Dendritic cell treated with granulocyte-macrophage colony-stimulating factor and Interleukin-4, amounts not matched to agents 40 ng/mL and 50 ng/mL, for 4 days (primary cell): ENCODE results near the gene ABHD17A.
"Not testable (repeated sequence)": the region's sequence is repeated elsewhere in the genome, so short reads cannot be mapped to it uniquely, and the experiment has no call there.

Experiments used
- H3K27ac Mint-ChIP-seq: one replicate; pipeline ENCODE4 v1.8.0; 2022; ENCODE audit warnings: mild to moderate bottlenecking, mixed read lengths
- H3K27me3 Mint-ChIP-seq: one replicate; pipeline ENCODE4 v1.8.0; 2022; ENCODE audit warnings: mild to moderate bottlenecking, mixed read lengths
- H3K36me3 Mint-ChIP-seq: one replicate; pipeline ENCODE4 v1.8.0; 2022; ENCODE audit warnings: low read depth, mixed read lengths
- H3K4me1 Mint-ChIP-seq: one replicate; pipeline ENCODE4 v1.8.0; 2022; ENCODE audit warnings: low read depth, mixed read lengths
- H3K4me3 Mint-ChIP-seq: one replicate; pipeline ENCODE4 v1.8.0; 2022; ENCODE audit warnings: mild to moderate bottlenecking, moderate library complexity, mixed read lengths
- H3K9me3 Mint-ChIP-seq: one replicate; pipeline ENCODE4 v1.8.0; 2022; ENCODE audit warnings: mixed read lengths
- intact Hi-C: fragments of 100-400 bp; cut with micrococcal nuclease; formaldehyde crosslinking; loops from one replicate; pipeline ENCODE4 v1.15.0; 2022

ABHD17A gene

DNA sequence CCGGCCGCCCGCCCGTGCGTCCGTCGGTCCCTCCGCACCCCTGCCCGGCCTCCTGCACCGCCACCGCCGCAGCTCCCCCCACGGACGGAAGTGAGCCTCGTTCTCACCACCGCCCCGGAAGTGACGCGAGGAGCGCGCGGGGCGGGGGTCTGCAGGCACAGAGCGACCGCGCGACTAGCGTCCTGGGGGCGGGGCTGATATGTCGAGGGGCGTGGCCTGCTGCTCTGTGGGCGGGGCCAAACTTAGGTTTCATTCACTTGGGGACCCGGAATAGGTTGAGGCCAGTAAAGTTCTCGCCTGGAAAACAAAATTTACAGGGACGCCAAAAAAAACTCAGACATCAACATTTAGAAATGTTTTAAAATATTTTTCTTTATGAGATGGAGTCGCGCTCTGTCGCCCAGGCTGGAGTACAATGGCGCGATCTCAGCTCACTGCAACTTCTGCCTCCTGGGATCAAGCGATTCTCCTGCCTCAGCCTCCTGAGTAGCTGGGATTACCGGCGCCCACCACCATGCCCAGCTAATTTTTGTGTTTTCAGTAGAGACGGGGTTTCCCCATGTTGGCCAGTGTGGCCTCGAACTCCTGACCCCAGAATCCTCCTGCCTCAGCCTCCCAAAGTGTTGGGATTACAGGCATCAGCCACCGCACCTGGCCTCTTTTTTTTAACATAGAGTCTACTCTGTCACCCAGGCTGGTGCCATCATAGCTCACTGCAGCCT lies at the start of gene ABHD17A:
Gene ABHD17A, minus strand, starts transcription at position 99 of the 722 bp plus-strand sequence. CDS start 3,930 bp downstream, outside the sequence.
- Mint-ChIP-seq H3K36me3 (peaks cover 39% of the 10 kb centered on the region), H3K4me3 (peak within 1 kb of the TSS; percentile 92), H3K27ac (peak within 1 kb of the TSS; percentile 84), H3K4me1 (peaks cover 42% of the 10 kb centered on the region)
- not testable (repeated sequence) for H3K9me3 Mint-ChIP-seq, H3K27me3 Mint-ChIP-seq
- intact Hi-C loops, result loop anchor here (10.0 kb wide), 1 partner anchor 129 kb away; the partner anchor contains the start of gene BTBD2

GRCh38 chr19:1933942-1934341 lies 48.6 kb upstream of the ABHD17A start:
- Mint-ChIP-seq H3K27me3 (peaks cover 7% of the 10 kb centered on the region), H3K36me3 (no peaks in the 10 kb centered on the region), H3K27ac (peak overlapping the region; percentile 3), H3K4me1 (peaks cover 51% of the 10 kb centered on the region), H3K9me3 (peaks cover 14% of the 10 kb centered on the region), H3K4me3 (no peak overlapping the region)
- intact Hi-C loops, result no loop called here

- Mint-ChIP-seq H3K27me3 (peaks cover 7% of the 10 kb centered on the region), H3K4me1 (peaks cover 55% of the 10 kb centered on the region), H3K4me3 (no peak overlapping the region), H3K27ac (peak overlapping the region; percentile 3), H3K36me3 (no peaks in the 10 kb centered on the region), H3K9me3 (peaks cover 14% of the 10 kb centered on the region)
- intact Hi-C loops, result no loop called here
These were observed 47.9 kb upstream of the ABHD17A start for GRCh38 chr19:1933244-1933643.

- Mint-ChIP-seq H3K4me1 (peaks cover 60% of the 10 kb centered on the region), H3K27ac (peak overlapping the region; percentile 28), H3K27me3 (peaks cover 7% of the 10 kb centered on the region), H3K36me3 (no peaks in the 10 kb centered on the region), H3K9me3 (peaks cover 14% of the 10 kb centered on the region), H3K4me3 (no peak overlapping the region)
- intact Hi-C loops, result no loop called here
These were observed 47.1 kb upstream of the ABHD17A start for GRCh38 chr19:1932395-1932794.

GRCh38 chr19:1931445-1931844 lies 46.1 kb upstream of the ABHD17A start:
- Mint-ChIP-seq H3K9me3 (peaks cover 14% of the 10 kb centered on the region), H3K27me3 (peaks cover 7% of the 10 kb centered on the region), H3K4me1 (peaks cover 57% of the 10 kb centered on the region), H3K36me3 (no peaks in the 10 kb centered on the region), H3K4me3 (no peak overlapping the region), H3K27ac (no peak overlapping the region)
- intact Hi-C loops, result no loop called here

GRCh38 chr19:1929021-1929742 lies 43.9 kb upstream of the ABHD17A start:
- H3K27ac Mint-ChIP-seq, result peak overlapping the region; percentile 82
- peaks cover 7% of the 10 kb centered on the region for H3K9me3 Mint-ChIP-seq
- H3K4me3 Mint-ChIP-seq, result peak overlapping the region; percentile 74
- intact Hi-C loops, result no loop called here
- peaks cover 7% of the 10 kb centered on the region for H3K27me3 Mint-ChIP-seq
- H3K36me3 Mint-ChIP-seq, result peaks cover 21% of the 10 kb centered on the region
- H3K4me1 Mint-ChIP-seq, result peaks cover 37% of the 10 kb centered on the region

DNA sequence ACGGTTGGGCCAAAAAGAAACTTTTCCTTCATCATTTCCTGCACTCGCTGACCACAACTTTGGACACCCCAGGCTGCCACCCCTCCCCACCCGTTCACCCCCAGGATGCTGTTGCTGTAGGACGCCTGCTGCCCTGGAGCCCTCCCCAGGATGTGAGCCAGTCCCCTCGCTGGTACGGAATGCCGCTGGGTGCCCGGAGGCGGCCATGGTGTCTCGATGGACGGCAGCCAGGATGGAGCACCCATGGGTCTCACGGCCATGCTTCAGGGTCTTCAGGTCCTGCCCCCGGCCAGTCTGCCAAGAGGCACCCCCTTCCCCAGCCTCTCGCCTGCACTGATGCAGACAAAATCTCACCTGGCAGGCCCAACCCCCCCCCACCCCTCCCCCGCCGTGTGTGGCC lies 40.2 kb upstream of the ABHD17A start:
- intact Hi-C loops, result no loop called here
- peaks cover 46% of the 10 kb centered on the region for H3K4me1 Mint-ChIP-seq
- H3K9me3 Mint-ChIP-seq, result no peaks in the 10 kb centered on the region
- no peak overlapping the region for H3K27ac Mint-ChIP-seq
- H3K36me3 Mint-ChIP-seq, result peaks cover 58% of the 10 kb centered on the region
- H3K27me3 Mint-ChIP-seq, result peaks cover 4% of the 10 kb centered on the region
- no peak overlapping the region for H3K4me3 Mint-ChIP-seq

DNA sequence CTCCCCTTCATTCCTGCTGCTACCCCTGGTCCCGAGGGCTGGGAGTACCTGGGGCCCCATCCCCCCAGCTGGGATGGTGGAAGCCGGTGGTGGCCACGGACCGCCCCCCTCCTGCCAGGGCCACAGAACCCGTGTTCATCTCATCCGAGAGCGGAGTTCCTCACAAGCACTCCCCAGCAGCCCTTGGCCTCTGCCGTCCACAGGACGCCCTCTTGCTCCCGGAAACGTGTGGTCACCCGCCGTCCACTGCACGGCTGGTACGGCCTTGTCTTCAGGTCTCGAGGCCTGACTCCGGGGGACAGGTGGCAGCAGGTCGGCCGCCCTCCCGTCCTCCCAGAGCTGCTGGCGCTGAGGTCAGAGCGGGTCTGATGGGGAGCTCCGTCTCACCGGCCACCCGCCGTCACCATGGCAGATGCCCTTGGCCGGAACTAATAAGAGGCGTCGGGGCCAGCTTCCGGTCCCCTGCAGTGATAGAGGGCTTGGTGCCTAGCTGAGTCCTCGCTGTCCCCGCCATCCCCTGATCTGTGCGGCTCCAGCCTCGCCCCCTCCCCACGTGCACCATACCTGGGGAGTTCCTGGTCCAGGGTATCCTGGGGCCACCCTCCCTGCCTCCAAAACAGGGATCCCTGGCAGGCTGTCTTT lies 39.1 kb upstream of the ABHD17A start:
- peaks cover 36% of the 10 kb centered on the region for H3K4me1 Mint-ChIP-seq
- no peaks in the 10 kb centered on the region for H3K27me3 Mint-ChIP-seq
- no peaks in the 10 kb centered on the region for H3K9me3 Mint-ChIP-seq
- no peak overlapping the region for H3K4me3 Mint-ChIP-seq
- H3K36me3 Mint-ChIP-seq, result peaks cover 69% of the 10 kb centered on the region
- H3K27ac Mint-ChIP-seq, result peak overlapping the region; percentile 87
- intact Hi-C loops, result no loop called here

- H3K4me1 Mint-ChIP-seq, result peaks cover 27% of the 10 kb centered on the region
- H3K27me3 Mint-ChIP-seq, result no peaks in the 10 kb centered on the region
- intact Hi-C loops, result no loop called here
- peak overlapping the region; percentile 87 for H3K27ac Mint-ChIP-seq
- peaks cover 80% of the 10 kb centered on the region for H3K36me3 Mint-ChIP-seq
- no peaks in the 10 kb centered on the region for H3K9me3 Mint-ChIP-seq
- H3K4me3 Mint-ChIP-seq, result no peak overlapping the region
These were observed 38.0 kb upstream of the ABHD17A start for GRCh38 chr19:1923319-1923718.

DNA sequence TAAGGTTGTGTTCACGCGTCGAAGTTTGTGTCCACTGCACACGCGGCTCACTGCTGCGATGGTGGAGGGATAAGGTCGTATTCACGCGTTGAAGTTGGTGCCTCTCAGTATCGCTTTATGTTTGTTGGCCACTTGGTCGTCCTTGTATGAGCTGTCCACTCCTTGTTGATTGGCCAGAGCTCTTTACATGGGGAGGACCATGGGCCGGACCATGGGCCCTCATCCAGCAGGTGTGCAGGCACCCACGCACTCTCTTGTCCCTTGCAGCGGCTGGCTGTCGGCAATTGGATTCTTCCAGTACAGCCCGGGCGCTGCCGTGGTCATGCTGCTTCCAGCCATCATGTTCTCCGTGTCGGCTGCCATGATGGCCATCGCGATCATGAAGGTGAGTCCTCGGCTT lies 37.5 kb upstream of the ABHD17A start:
- H3K27ac Mint-ChIP-seq, result peak overlapping the region; percentile 87

DNA sequence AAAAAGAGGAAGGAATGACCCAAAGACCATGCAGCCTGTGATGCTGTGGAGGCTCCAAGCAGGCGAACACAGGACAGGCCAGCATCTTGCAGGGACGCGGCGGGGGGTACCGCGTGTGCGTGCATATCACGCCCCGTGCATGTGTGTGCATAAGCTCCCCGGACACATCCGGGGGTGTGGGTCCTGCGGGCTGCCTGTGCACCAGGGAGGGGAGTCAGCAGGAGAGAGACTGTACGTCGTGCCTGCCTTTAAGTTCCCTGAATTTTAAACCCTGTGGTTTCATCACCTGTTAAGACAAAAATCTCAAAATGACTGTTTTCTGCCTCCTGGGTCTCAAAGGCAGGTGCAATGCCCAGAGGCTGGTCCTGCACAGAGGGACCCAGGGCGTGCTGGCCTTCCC lies 36.5 kb upstream of the ABHD17A start:
- intact Hi-C loops, result no loop called here
- H3K36me3 Mint-ChIP-seq, result peaks cover 92% of the 10 kb centered on the region
- no peak overlapping the region for H3K4me3 Mint-ChIP-seq
- H3K27ac Mint-ChIP-seq, result peak overlapping the region; percentile 51
- H3K9me3 Mint-ChIP-seq, result no peaks in the 10 kb centered on the region
- H3K4me1 Mint-ChIP-seq, result peaks cover 35% of the 10 kb centered on the region
- no peaks in the 10 kb centered on the region for H3K27me3 Mint-ChIP-seq

More for the DNA sequence above, 37.5 kb upstream of the ABHD17A start:
- peaks cover 30% of the 10 kb centered on the region for H3K4me1 Mint-ChIP-seq
- H3K4me3 Mint-ChIP-seq, result no peak overlapping the region
- intact Hi-C loops, result no loop called here
- no peaks in the 10 kb centered on the region for H3K9me3 Mint-ChIP-seq
- H3K27me3 Mint-ChIP-seq, result no peaks in the 10 kb centered on the region
- H3K36me3 Mint-ChIP-seq, result peaks cover 85% of the 10 kb centered on the region

DNA sequence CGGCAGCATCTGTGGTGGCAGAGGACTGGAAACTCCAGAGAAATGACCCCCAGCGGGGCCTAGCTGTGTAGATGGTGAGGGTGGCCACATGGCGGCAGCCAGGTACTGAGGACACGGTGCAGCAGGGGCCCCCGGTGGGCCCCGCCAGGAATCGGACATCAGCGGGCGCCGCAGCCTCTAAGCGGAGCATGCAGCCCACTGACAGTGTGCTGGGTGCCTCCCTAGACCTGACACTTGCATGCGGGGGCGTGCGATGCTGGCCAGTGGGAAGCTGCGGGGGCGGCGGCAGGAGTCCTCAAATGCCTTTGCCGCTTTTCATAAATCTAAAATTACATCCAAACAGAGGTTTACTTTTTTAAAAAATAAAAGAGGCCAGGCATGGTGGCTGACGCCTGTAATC lies 36.0 kb upstream of the ABHD17A start:
- Mint-ChIP-seq H3K4me3 (no peak overlapping the region), H3K36me3 (peaks cover 93% of the 10 kb centered on the region), H3K27me3 (no peaks in the 10 kb centered on the region), H3K4me1 (peaks cover 40% of the 10 kb centered on the region), H3K9me3 (no peaks in the 10 kb centered on the region), H3K27ac (peak overlapping the region; percentile 51)
- intact Hi-C loops, result no loop called here

DNA sequence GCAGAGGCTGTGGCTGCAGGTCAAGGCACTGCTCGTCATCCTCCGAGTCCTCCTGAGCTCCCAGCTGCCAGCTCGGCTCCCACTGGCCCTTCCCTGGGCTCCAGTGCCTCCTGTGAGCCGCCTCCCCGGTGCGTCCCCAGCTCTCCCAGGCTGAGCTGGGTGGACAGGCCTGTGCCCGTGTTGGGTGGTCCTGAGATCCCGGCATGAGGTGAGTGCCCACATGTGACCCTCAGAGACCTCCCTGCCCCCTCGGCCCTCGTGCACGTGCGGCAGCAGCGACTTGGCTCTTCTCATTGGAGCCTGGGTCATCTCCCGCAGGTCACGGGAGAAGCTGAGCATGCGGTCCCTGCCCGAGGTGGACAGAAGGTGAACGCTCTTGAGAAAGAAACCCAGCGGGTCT lies 35.3 kb upstream of the ABHD17A start:
- Mint-ChIP-seq H3K9me3 (no peaks in the 10 kb centered on the region), H3K27ac (no peak overlapping the region), H3K4me1 (peaks cover 47% of the 10 kb centered on the region), H3K36me3 (peaks cover 93% of the 10 kb centered on the region), H3K4me3 (no peak overlapping the region), H3K27me3 (no peaks in the 10 kb centered on the region)
- intact Hi-C loops, result no loop called here

- intact Hi-C loops, result no loop called here
- peaks cover 93% of the 10 kb centered on the region for H3K36me3 Mint-ChIP-seq
- no peaks in the 10 kb centered on the region for H3K27me3 Mint-ChIP-seq
- peaks cover 55% of the 10 kb centered on the region for H3K4me1 Mint-ChIP-seq
- no peak overlapping the region for H3K4me3 Mint-ChIP-seq
- no peaks in the 10 kb centered on the region for H3K9me3 Mint-ChIP-seq
- peak overlapping the region; percentile 86 for H3K27ac Mint-ChIP-seq
These were observed 33.7 kb upstream of the ABHD17A start for GRCh38 chr19:1918975-1919374.
